ENCODE data around the gene SLC35A2.

Gene SLC35A2

GRCh38 chrX:48905090-48905790 lies 6.2 kb downstream of the SLC35A2 start:
- Histone ChIP-seq H3K27ac (no peak overlapping the region), H3K36me3 (ENCODE audit: insufficient read depth) (no peaks in the 10 kb centered on the region), H3K4me2 (no peak overlapping the region), H3K9ac (no peak overlapping the region), H4K20me1 (ENCODE audit: insufficient read depth) (no peaks in the 10 kb centered on the region), H2AFZ (ENCODE audit: low read depth) (no peak overlapping the region), H3K4me3 (IDR thresholded peaks at IDR 0.05; ENCODE audit: insufficient read depth, low read depth, low read length) (no peak overlapping the region), H3K79me2 (ENCODE audit: insufficient read depth, low read depth) (peaks cover 9% of the 10 kb centered on the region; the same call in 1 of the 2 replicates), H3K27me3 (ENCODE audit: insufficient read depth, low read depth) (no peaks in the 10 kb centered on the region), H3K4me1 (ENCODE audit: low read depth, poor library complexity, severe bottlenecking) (peaks cover 6% of the 10 kb centered on the region)
- TF ChIP-seq, protein P1, sequence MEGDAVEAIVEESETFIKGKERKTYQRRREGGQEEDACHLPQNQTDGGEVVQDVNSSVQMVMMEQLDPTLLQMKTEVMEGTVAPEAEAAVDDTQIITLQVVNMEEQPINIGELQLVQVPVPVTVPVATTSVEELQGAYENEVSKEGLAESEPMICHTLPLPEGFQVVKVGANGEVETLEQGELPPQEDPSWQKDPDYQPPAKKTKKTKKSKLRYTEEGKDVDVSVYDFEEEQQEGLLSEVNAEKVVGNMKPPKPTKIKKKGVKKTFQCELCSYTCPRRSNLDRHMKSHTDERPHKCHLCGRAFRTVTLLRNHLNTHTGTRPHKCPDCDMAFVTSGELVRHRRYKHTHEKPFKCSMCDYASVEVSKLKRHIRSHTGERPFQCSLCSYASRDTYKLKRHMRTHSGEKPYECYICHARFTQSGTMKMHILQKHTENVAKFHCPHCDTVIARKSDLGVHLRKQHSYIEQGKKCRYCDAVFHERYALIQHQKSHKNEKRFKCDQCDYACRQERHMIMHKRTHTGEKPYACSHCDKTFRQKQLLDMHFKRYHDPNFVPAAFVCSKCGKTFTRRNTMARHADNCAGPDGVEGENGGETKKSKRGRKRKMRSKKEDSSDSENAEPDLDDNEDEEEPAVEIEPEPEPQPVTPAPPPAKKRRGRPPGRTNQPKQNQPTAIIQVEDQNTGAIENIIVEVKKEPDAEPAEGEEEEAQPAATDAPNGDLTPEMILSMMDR (conservative IDR thresholded peaks at IDR 0.05; ENCODE audit: low read depth, low read length): no peak

DNA sequence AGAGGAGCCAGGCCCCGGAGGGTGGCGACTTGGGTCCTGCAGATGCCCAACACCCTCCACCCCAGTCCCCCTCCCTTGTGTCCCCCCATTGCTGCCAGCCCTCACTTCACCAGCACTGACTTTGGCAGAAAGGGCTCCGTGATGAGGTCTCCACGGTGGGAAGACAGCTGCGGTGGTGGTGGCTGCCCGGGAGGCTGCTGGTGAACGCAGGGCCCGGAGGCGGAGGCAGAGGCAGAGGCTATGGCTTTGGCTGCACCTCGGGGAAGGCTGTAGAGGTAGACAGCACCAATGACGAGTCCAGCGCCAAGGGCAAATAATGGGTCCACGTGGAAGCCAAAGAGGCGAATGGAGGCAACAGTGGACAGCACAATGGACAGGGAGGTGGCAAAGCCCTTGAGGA lies 6.8 kb downstream of the SLC35A2 start:
- TF ChIP-seq, protein P1 (conservative IDR thresholded peaks at IDR 0.05; ENCODE audit: low read depth, low read length): no peak
- no peak overlapping the region for H2AFZ ChIP-seq (ENCODE audit: low read depth)
- H3K9ac ChIP-seq: no peak overlapping the region
- no peaks in the 10 kb centered on the region for H3K36me3 ChIP-seq (ENCODE audit: insufficient read depth)
- no peak overlapping the region for H3K27ac ChIP-seq
- H3K4me1 ChIP-seq (ENCODE audit: low read depth, poor library complexity, severe bottlenecking): peaks cover 11% of the 10 kb centered on the region
- H3K4me2 ChIP-seq: no peak overlapping the region
- peaks cover 14% of the 10 kb centered on the region; the same call in 1 of the 2 replicates for H3K79me2 ChIP-seq (ENCODE audit: insufficient read depth, low read depth)
- H3K27me3 ChIP-seq (ENCODE audit: insufficient read depth, low read depth): no peaks in the 10 kb centered on the region
- no peak overlapping the region for H3K4me3 ChIP-seq (IDR thresholded peaks at IDR 0.05; ENCODE audit: insufficient read depth, low read depth, low read length)
- no peaks in the 10 kb centered on the region for H4K20me1 ChIP-seq (ENCODE audit: insufficient read depth)

DNA sequence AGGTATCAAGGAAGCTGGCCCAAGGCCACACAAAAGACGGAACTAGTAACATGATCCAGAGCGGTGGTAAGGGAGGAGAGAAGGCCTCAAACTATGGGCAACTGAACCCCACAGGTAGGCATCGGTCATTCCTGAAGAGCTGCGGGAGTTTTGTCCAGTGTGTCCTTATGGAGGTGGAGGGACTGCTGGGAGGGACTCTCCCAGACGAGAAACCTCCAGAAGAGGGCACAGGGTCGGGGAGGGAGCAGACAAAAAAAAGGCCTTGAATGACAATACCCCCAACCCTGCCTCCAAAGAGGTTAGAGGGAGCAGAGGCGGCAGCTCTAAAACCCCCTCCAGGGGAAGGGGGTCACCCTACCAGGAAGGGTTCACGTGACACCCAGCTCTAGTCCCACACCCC lies 7.3 kb downstream of the SLC35A2 start:
- no peaks in the 10 kb centered on the region for H3K36me3 ChIP-seq (ENCODE audit: insufficient read depth)
- H3K4me1 ChIP-seq (ENCODE audit: low read depth, poor library complexity, severe bottlenecking): peaks cover 13% of the 10 kb centered on the region
- H3K27ac ChIP-seq: no peak overlapping the region
- H3K4me3 ChIP-seq (IDR thresholded peaks at IDR 0.05; ENCODE audit: insufficient read depth, low read depth, low read length): no peak overlapping the region
- no peak overlapping the region for H3K9ac ChIP-seq
- H3K79me2 ChIP-seq (ENCODE audit: insufficient read depth, low read depth): peaks cover 18% of the 10 kb centered on the region; the same call in 1 of the 2 replicates
- H2AFZ ChIP-seq (ENCODE audit: low read depth): no peak overlapping the region
- TF ChIP-seq, protein P1 (conservative IDR thresholded peaks at IDR 0.05; ENCODE audit: low read depth, low read length): no peak
- no peaks in the 10 kb centered on the region for H4K20me1 ChIP-seq (ENCODE audit: insufficient read depth)
- no peak overlapping the region for H3K4me2 ChIP-seq
- no peaks in the 10 kb centered on the region for H3K27me3 ChIP-seq (ENCODE audit: insufficient read depth, low read depth)

DNA sequence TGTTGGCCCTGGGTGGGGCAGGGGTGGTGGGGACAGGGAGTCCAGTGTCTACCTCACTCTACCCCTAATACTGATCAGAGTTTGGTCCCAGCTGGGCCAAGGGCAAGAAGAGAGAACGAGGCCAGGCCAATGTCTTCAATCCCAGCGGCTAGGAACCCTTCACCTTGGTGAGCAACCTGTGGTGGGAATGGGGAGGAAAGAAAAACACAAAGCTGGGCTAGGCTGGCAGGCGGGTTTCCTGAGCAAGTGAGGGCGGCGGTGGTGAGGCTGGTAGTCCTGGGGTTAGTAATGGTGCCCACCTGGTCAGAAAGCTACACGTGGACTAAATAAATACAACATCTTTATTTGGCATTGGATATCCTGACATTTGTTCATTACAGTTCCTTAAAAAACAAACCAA lies 8.2 kb downstream of the SLC35A2 start:
- Histone ChIP-seq H4K20me1 (ENCODE audit: insufficient read depth) (no peaks in the 10 kb centered on the region), H3K4me3 (IDR thresholded peaks at IDR 0.05; ENCODE audit: insufficient read depth, low read depth, low read length) (no peak overlapping the region), H3K4me2 (no peak overlapping the region), H3K9ac (no peak overlapping the region), H3K79me2 (ENCODE audit: insufficient read depth, low read depth) (peaks cover 21% of the 10 kb centered on the region; the same call in 1 of the 2 replicates), H3K36me3 (ENCODE audit: insufficient read depth) (no peaks in the 10 kb centered on the region), H3K27me3 (ENCODE audit: insufficient read depth, low read depth) (no peaks in the 10 kb centered on the region), H3K27ac (no peak overlapping the region), H2AFZ (ENCODE audit: low read depth) (no peak overlapping the region), H3K4me1 (ENCODE audit: low read depth, poor library complexity, severe bottlenecking) (peaks cover 13% of the 10 kb centered on the region)
- TF ChIP-seq, protein P1 (conservative IDR thresholded peaks at IDR 0.05; ENCODE audit: low read depth, low read length): no peak

All from KMS-11 (cell line).